Measurements from ENCODE around the gene CDK5RAP3. TPM values are rescaled to one million over a fixed set of nuclear protein-coding genes. Genes with fewer than 3 reads are reported as not detected.
A peak's percentile ranks its signal among the peaks of the same experiment; 100 is the strongest.
"Not testable (repeated sequence)": the region's sequence is repeated elsewhere in the genome, so short reads cannot be mapped to it uniquely, and the experiment has no call there.

Gene CDK5RAP3
- total RNA-seq, 4 donors from 2014 or later = 43.9 to 70.2 (median 58.4) TPM

DNA sequence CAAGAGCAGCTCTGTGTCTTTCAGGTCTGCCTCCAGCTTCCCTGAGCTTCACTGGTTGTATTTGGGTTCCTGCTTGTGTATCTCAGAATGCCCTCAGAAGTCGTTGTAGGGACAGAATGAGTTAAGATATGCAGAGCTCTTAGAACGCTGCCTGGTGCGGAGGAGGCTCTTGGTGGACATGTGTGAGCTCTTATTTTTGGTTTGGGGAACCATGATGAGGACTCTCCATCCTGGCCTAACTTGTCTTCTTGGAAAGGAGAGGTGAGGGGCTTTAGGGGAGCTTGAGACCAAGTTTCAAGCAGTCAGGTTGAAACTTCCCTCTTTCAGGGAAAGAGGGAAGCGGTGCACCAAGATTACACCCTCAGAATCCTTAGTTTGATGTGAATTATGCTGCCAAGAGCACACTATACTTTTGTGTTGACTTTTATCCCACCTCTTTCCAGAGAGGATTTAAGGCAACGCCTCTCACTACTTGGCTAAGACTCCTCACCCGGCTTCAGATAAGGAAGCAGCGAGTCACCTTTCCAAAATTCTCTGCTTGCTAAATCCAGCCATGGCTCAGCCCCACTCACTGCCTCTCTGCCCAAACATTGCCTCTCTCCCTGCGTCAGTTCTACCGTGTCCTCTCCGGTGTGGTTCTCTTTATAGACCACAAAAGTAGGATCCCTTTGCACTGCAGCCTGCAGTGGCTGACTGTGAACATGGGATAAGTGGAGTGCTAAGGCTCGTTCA lies 12.7 kb downstream of the CDK5RAP3 start:
- H3K27me3 ChIP-seq = no peaks in the 10 kb centered on the region
- H3K4me3 ChIP-seq = no peak overlapping the region
- intact Hi-C loops (cut with DNase I) = no loop called here
- TF ChIP-seq EP300 (IDR thresholded peaks at IDR 0.05) (no peak), POLR2AphosphoS5 (IDR thresholded peaks at IDR 0.05) (no peak), POLR2A (IDR thresholded peaks at IDR 0.05; ENCODE audit: low read depth) (no peak), CTCF (IDR thresholded peaks at IDR 0.05) (no peak)
- no peaks in the 10 kb centered on the region for H3K9me3 ChIP-seq
- peaks cover 15 to 54% (median 49%) of the 10 kb centered on the region in 4 donors for H3K36me3 ChIP-seq
- DNase-seq (ENCODE audit: extremely low spot score) = no peak
- H3K4me1 ChIP-seq = peaks cover 0 to 17% (median 13%) of the 10 kb centered on the region in 4 donors
- 72% methylated on average over 11 of the region's 11 CpGs for WGBS
- H3K27ac ChIP-seq (replicated peaks in 1 of 4) = no peak overlapping the region

DNA sequence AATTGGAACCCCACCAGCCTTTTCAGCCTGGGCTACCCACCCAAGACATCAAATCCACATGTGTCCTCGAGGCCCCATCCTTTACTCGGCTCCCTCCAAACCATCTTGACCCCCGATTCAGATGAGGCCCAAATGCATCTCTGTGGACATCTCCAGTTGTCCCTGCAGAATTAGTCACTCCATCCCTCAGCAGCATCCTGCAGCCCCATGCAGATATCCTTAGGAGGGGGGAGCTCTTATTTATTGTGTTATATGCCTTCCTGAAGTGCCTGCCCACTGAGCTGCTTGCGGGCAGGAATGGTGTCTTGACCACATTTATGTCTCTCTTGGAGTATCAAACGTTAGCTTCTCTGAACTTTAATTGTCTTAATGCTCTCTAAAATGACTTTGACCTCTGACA lies 15.6 kb downstream of the CDK5RAP3 start:
- DNase-seq (ENCODE audit: extremely low spot score) = no peak
- intact Hi-C loops (cut with DNase I) = no loop called here
- Histone ChIP-seq H3K27me3 (no peaks in the 10 kb centered on the region), H3K4me3 (no peak overlapping the region), H3K4me1 (peaks cover 0 to 17% (median 13%) of the 10 kb centered on the region in 4 donors), H3K36me3 (peaks cover 0 to 25% (median 20%) of the 10 kb centered on the region in 4 donors), H3K9me3 (no peaks in the 10 kb centered on the region), H3K27ac (replicated peaks in 1 of 4) (peak overlapping the region in 1 of 4 donors; percentile 61)
- WGBS = 88% methylated on average over 5 of the region's 5 CpGs
- TF ChIP-seq CTCF (IDR thresholded peaks at IDR 0.05) = no peak
- no peak for TF ChIP-seq EP300 (IDR thresholded peaks at IDR 0.05)
- no peak for TF ChIP-seq POLR2A (IDR thresholded peaks at IDR 0.05; ENCODE audit: low read depth)
- TF ChIP-seq POLR2AphosphoS5 (IDR thresholded peaks at IDR 0.05) = no peak

- Histone ChIP-seq H3K27ac (replicated peaks in 1 of 4) (peak overlapping the region; percentile 52 to 68 (median 60)), H3K4me3 (no peak overlapping the region), H3K36me3 (peaks cover 0 to 17% (median 12%) of the 10 kb centered on the region in 4 donors), H3K9me3 (no peaks in the 10 kb centered on the region), H3K27me3 (no peaks in the 10 kb centered on the region), H3K4me1 (peaks cover 0 to 13% (median 12%) of the 10 kb centered on the region in 4 donors)
- WGBS = 35% methylated on average over 11 of the region's 17 CpGs
- TF ChIP-seq CTCF (IDR thresholded peaks at IDR 0.05) (no peak), POLR2A (IDR thresholded peaks at IDR 0.05; ENCODE audit: low read depth) (no peak), EP300 (IDR thresholded peaks at IDR 0.05) (no peak), POLR2AphosphoS5 (IDR thresholded peaks at IDR 0.05) (no peak)
- DNase-seq (ENCODE audit: extremely low spot score) = no peak
- intact Hi-C loops (cut with DNase I) = no loop called here
These were observed 16.4 kb downstream of the CDK5RAP3 start for GRCh38 chr17:47987240-47987835.

DNA sequence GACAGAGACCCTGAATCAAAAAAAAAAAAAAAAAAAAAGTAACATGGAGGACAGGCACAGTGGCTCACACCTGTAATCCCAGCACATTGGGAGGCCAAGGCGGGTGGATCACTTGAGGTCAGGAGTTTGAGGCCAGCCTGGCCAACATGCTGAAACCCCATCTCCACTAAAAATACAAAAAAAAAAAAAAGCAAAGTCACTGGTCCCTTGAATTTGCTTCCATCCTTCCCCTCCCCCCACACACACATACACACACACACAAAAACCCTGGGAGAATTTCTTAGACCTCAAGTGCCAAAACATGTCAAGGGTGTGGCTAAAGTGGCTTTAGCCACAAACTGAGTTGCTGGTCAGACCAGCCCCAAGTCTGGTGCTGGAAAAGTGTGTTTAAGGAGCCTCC lies 17.5 kb downstream of the CDK5RAP3 start:
- H3K4me1 ChIP-seq = peaks cover 0 to 13% (median 12%) of the 10 kb centered on the region in 4 donors
- DNase-seq (ENCODE audit: extremely low spot score); H3K27ac ChIP-seq (replicated peaks in 1 of 4); H3K27me3 ChIP-seq; H3K9me3 ChIP-seq; H3K4me3 ChIP-seq; intact Hi-C loops (cut with DNase I); H3K36me3 ChIP-seq: not testable (repeated sequence)
- WGBS = 96% methylated on average over 1 of the region's 1 CpG

GRCh38 chr17:47989159-47989558 lies 18.2 kb downstream of the CDK5RAP3 start:
- Histone ChIP-seq H3K36me3 (peaks cover 0 to 1% (median 0%) of the 10 kb centered on the region in 4 donors), H3K27ac (replicated peaks in 1 of 4) (no peak overlapping the region), H3K4me1 (peaks cover 0 to 13% (median 12%) of the 10 kb centered on the region in 4 donors), H3K4me3 (no peak overlapping the region), H3K27me3 (no peaks in the 10 kb centered on the region), H3K9me3 (no peaks in the 10 kb centered on the region)
- DNase-seq (ENCODE audit: extremely low spot score) = no peak
- TF ChIP-seq EP300 (IDR thresholded peaks at IDR 0.05) (no peak), CTCF (IDR thresholded peaks at IDR 0.05) (no peak), POLR2AphosphoS5 (IDR thresholded peaks at IDR 0.05) (no peak), POLR2A (IDR thresholded peaks at IDR 0.05; ENCODE audit: low read depth) (no peak)
- WGBS = 83% methylated on average over 10 of the region's 10 CpGs
- intact Hi-C loops (cut with DNase I) = no loop called here
